Left renal pelvis (tissue), 4 donors: ENCODE measurements around the gene ZNF322. TPM values are rescaled to one million over a fixed set of nuclear protein-coding genes. Genes with fewer than 3 reads are reported as not detected.
A peak's percentile ranks its signal among the peaks of the same experiment; 100 is the strongest.

Experiments used
- DNase-seq, 4 donors: peaks; one replicate each; pipeline ENCODE4 v3.0.0-alpha.2; 2013; ENCODE audit warnings: low read depth in 4 of 4, low spot score in 3 of 4
- polyA plus RNA-seq, 4 donors: library from polyadenylated mRNA; unstranded; fragments of 120-200 nt; gene quantifications; one replicate each; pipeline ENCODE4 v1.2.1, GENCODE V29; 2013; ENCODE audit not compliant: insufficient read length in 4 of 4

Gene ZNF322
- polyA plus RNA-seq, 4 donors, result 37.1 to 50.8 (median 40.4) TPM

- DNase-seq, result no peak
These were observed 36.1 kb downstream of the ZNF322 start for GRCh38 chr6:26623339-26623859.

GRCh38 chr6:26613689-26614683, 45.6 kb downstream of the ZNF322 start:
- DNase-seq, result no peak

GRCh38 chr6:26613201-26613600, 46.3 kb downstream of the ZNF322 start:
- DNase-seq, result no peak

- no peak for DNase-seq
These were observed 47.9 kb downstream of the ZNF322 start for GRCh38 chr6:26611599-26611998.

- no peak for DNase-seq
These were observed 50.1 kb downstream of the ZNF322 start for GRCh38 chr6:26609463-26609862.

GRCh38 chr6:26607434-26608230, 51.9 kb downstream of the ZNF322 start:
- DNase-seq, result no peak

- DNase-seq, result no peak
These were observed 54.7 kb downstream of the ZNF322 start for GRCh38 chr6:26604797-26605196.

GRCh38 chr6:26604026-26604425, 55.5 kb downstream of the ZNF322 start:
- DNase-seq, result no peak

- no peak for DNase-seq
These were observed 57.3 kb downstream of the ZNF322 start for GRCh38 chr6:26602262-26602661.

- no peak for DNase-seq
These were observed 58.8 kb downstream of the ZNF322 start for GRCh38 chr6:26600759-26601158.

- no peak for DNase-seq
These were observed 60.0 kb downstream of the ZNF322 start for GRCh38 chr6:26599591-26599990.

GRCh38 chr6:26599134-26599533, 60.4 kb downstream of the ZNF322 start:
- DNase-seq, result no peak

GRCh38 chr6:26598267-26598666, 61.3 kb downstream of the ZNF322 start:
- no peak for DNase-seq

GRCh38 chr6:26597821-26598220, 61.7 kb downstream of the ZNF322 start:
- DNase-seq, result no peak

- no peak for DNase-seq
These were observed 62.2 kb downstream of the ZNF322 start for GRCh38 chr6:26597389-26597766.

GRCh38 chr6:26596579-26597388, 62.8 kb downstream of the ZNF322 start, which contains the start of gene ABT1:
TSS of gene ABT1 (plus strand) at chr6:26596953. CDS start at chr6:26596983, 30 bp downstream.
- DNase-seq, result peak; percentile 95 to 97 (median 96)

GRCh38 chr6:26595669-26596269, 63.8 kb downstream of the ZNF322 start:
- DNase-seq, result peak; percentile 77 to 82 (median 80)

- DNase-seq, result no peak
These were observed 64.6 kb downstream of the ZNF322 start for GRCh38 chr6:26594730-26595632.

GRCh38 chr6:26594131-26594498, 65.4 kb downstream of the ZNF322 start:
- no peak for DNase-seq
